HL-60 (cell line): Measurements from ENCODE around the gene CAMTA1.

Experiments
- GABPA ChIP-seq: IDR thresholded peaks from 2 replicates; pipeline ENCODE4 v1.6.1; 2012; ENCODE audit warnings: low read depth
- POLR2AphosphoS5 ChIP-seq: IDR thresholded peaks from 2 replicates; pipeline ENCODE4 v1.6.1; 2012; ENCODE audit warnings: low read depth
- SPI1 ChIP-seq: IDR thresholded peaks from 2 replicates; pipeline ENCODE4 v1.6.1; 2012; ENCODE audit warnings: low read depth, mild to moderate bottlenecking, borderline replicate concordance
- TF ChIP-seq, protein P1 (sequence below): IDR thresholded peaks from one replicate; pipeline ENCODE4 v1.5.1; 2011; ENCODE audit warnings: low read length, control low read depth, inconsistent platforms; ENCODE audit not compliant: insufficient read depth
- TF ChIP-seq, protein P2 (sequence below): IDR thresholded peaks from 2 replicates; pipeline ENCODE4 v1.6.1; 2012; ENCODE audit warnings: low read depth; ENCODE audit not compliant: insufficient replicate concordance

DNA sequence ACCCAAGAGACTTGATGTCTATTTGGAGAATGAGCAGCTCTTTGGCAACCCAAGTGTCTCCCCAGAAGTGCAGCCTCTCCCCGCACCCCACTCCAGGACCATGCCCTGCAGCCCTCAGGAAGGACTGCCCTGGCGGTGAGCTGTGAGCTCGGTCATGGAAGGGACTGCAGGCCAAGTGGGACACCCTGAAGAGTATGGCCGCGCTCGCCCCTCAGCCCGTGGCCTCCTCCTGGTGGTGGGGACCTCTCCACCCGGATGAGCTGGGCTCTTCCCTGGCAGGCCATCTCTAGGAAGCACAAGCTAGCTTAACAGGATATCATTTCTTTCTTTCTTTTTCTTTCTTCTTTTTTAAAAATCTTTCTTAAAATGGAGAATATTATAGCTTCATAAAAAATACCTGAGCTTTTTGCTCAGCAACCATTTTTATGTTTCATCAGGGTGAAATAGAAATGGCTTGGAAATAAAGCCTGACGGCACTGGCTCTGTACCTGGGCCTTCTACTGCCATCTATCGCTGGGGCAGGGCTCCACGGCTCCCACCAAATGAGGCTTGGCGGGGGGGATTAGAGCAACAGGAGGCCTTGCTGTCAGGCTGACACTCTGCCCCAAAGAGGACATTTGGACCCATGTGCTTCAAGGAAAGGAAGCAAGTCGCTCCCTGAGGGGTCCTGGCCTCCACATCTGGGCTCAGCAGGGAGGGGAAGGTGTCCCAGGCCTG, 689.7 kb downstream of the CAMTA1 start:
- TF ChIP-seq, protein P1, sequence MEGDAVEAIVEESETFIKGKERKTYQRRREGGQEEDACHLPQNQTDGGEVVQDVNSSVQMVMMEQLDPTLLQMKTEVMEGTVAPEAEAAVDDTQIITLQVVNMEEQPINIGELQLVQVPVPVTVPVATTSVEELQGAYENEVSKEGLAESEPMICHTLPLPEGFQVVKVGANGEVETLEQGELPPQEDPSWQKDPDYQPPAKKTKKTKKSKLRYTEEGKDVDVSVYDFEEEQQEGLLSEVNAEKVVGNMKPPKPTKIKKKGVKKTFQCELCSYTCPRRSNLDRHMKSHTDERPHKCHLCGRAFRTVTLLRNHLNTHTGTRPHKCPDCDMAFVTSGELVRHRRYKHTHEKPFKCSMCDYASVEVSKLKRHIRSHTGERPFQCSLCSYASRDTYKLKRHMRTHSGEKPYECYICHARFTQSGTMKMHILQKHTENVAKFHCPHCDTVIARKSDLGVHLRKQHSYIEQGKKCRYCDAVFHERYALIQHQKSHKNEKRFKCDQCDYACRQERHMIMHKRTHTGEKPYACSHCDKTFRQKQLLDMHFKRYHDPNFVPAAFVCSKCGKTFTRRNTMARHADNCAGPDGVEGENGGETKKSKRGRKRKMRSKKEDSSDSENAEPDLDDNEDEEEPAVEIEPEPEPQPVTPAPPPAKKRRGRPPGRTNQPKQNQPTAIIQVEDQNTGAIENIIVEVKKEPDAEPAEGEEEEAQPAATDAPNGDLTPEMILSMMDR = no peak
- TF ChIP-seq GABPA (no peak), POLR2AphosphoS5 (no peak), SPI1 (no peak)
- TF ChIP-seq, protein P2, sequence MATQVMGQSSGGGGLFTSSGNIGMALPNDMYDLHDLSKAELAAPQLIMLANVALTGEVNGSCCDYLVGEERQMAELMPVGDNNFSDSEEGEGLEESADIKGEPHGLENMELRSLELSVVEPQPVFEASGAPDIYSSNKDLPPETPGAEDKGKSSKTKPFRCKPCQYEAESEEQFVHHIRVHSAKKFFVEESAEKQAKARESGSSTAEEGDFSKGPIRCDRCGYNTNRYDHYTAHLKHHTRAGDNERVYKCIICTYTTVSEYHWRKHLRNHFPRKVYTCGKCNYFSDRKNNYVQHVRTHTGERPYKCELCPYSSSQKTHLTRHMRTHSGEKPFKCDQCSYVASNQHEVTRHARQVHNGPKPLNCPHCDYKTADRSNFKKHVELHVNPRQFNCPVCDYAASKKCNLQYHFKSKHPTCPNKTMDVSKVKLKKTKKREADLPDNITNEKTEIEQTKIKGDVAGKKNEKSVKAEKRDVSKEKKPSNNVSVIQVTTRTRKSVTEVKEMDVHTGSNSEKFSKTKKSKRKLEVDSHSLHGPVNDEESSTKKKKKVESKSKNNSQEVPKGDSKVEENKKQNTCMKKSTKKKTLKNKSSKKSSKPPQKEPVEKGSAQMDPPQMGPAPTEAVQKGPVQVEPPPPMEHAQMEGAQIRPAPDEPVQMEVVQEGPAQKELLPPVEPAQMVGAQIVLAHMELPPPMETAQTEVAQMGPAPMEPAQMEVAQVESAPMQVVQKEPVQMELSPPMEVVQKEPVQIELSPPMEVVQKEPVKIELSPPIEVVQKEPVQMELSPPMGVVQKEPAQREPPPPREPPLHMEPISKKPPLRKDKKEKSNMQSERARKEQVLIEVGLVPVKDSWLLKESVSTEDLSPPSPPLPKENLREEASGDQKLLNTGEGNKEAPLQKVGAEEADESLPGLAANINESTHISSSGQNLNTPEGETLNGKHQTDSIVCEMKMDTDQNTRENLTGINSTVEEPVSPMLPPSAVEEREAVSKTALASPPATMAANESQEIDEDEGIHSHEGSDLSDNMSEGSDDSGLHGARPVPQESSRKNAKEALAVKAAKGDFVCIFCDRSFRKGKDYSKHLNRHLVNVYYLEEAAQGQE = no peak
